ENCODE measurements around the gene CD9. TPM values are rescaled to one million over a fixed set of nuclear protein-coding genes. Genes with fewer than 3 reads are reported as not detected.
A peak's percentile ranks its signal among the peaks of the same experiment; 100 is the strongest.

Gene CD9
- total RNA-seq, 1 donor from 2014 or later = 181 TPM

- no peaks in the 10 kb centered on the region for H3K27me3 ChIP-seq
- H3K4me1 ChIP-seq = peaks cover 23 to 46% of the 10 kb centered on the region in 2 donors
- no peak for DNase-seq (ENCODE audit: low spot score in 2 of 2)
- no peak overlapping the region for H3K4me3 ChIP-seq
- no peaks in the 10 kb centered on the region for H3K9me3 ChIP-seq
- peaks cover 59 to 66% of the 10 kb centered on the region in 2 donors for H3K36me3 ChIP-seq
- no peak for TF ChIP-seq CTCF (IDR thresholded peaks at IDR 0.05)
- peak overlapping the region; percentile 75 to 94 for H3K27ac ChIP-seq
- intact Hi-C loops (cut with DNase I) = no loop called here
Measured at GRCh38 chr12:6234214-6234613, 34.0 kb downstream of the CD9 start.

- H3K4me3 ChIP-seq = no peak overlapping the region
- intact Hi-C loops (cut with DNase I) = no loop called here
- peaks cover 21 to 42% of the 10 kb centered on the region in 2 donors for H3K4me1 ChIP-seq
- H3K36me3 ChIP-seq = peaks cover 65 to 72% of the 10 kb centered on the region in 2 donors
- H3K9me3 ChIP-seq = no peaks in the 10 kb centered on the region
- no peak for DNase-seq (ENCODE audit: low spot score in 2 of 2)
- H3K27ac ChIP-seq = peak overlapping the region in 1 of 2 donors; percentile 75
- no peak for TF ChIP-seq CTCF (IDR thresholded peaks at IDR 0.05)
- H3K27me3 ChIP-seq = no peaks in the 10 kb centered on the region
Measured at GRCh38 chr12:6234906-6235305, 34.7 kb downstream of the CD9 start.

- peaks cover 16 to 37% of the 10 kb centered on the region in 2 donors for H3K4me1 ChIP-seq
- H3K9me3 ChIP-seq = no peaks in the 10 kb centered on the region
- TF ChIP-seq CTCF (IDR thresholded peaks at IDR 0.05) = no peak
- DNase-seq (ENCODE audit: low spot score in 2 of 2) = no peak
- intact Hi-C loops (cut with DNase I) = no loop called here
- H3K4me3 ChIP-seq = no peak overlapping the region
- H3K27me3 ChIP-seq = no peaks in the 10 kb centered on the region
- peak overlapping the region in 1 of 2 donors; percentile 14 for H3K27ac ChIP-seq
- H3K36me3 ChIP-seq = peaks cover 69 to 78% of the 10 kb centered on the region in 2 donors
Measured at GRCh38 chr12:6235499-6235898, 35.3 kb downstream of the CD9 start.

- H3K9me3 ChIP-seq = no peaks in the 10 kb centered on the region
- DNase-seq (ENCODE audit: low spot score in 2 of 2) = no peak
- no peak overlapping the region for H3K4me3 ChIP-seq
- intact Hi-C loops (cut with DNase I) = no loop called here
- TF ChIP-seq CTCF (IDR thresholded peaks at IDR 0.05) = no peak
- H3K4me1 ChIP-seq = peaks cover 11 to 31% of the 10 kb centered on the region in 2 donors
- H3K27ac ChIP-seq = peak overlapping the region in 1 of 2 donors; percentile 14
- peaks cover 69 to 74% of the 10 kb centered on the region in 2 donors for H3K36me3 ChIP-seq
- H3K27me3 ChIP-seq = no peaks in the 10 kb centered on the region
Measured at GRCh38 chr12:6235906-6236640, 35.9 kb downstream of the CD9 start.

GRCh38 chr12:6236641-6236940 is 36.4 kb downstream of the CD9 start:
- H3K4me1 ChIP-seq = peaks cover 6 to 27% of the 10 kb centered on the region in 2 donors
- H3K27ac ChIP-seq = no peak overlapping the region
- H3K9me3 ChIP-seq = no peaks in the 10 kb centered on the region
- no peaks in the 10 kb centered on the region for H3K27me3 ChIP-seq
- H3K4me3 ChIP-seq = no peak overlapping the region
- no peak for DNase-seq (ENCODE audit: low spot score in 2 of 2)
- intact Hi-C loops (cut with DNase I) = no loop called here
- H3K36me3 ChIP-seq = peaks cover 69 to 73% of the 10 kb centered on the region in 2 donors
- TF ChIP-seq CTCF (IDR thresholded peaks at IDR 0.05) = no peak
